Stimulated activated CD8-positive, alpha-beta memory T cell treated with anti-CD3 and anti-CD28 coated beads, Interleukin-7, amount 100 ng/mL, for 48 hours (primary cell): ENCODE measurements around the gene P2RY8.
"Not testable (repeated sequence)": the region's sequence is repeated elsewhere in the genome, so short reads cannot be mapped to it uniquely, and the experiment has no call there.

Source experiments
- DNase-seq, 2 donors: peaks; one replicate each; pipeline ENCODE4 v3.0.0-alpha.2; 2020; ENCODE audit warnings: low read depth in 1 of 2; ENCODE audit errors: extremely low read depth in 1 of 2

Gene P2RY8

GRCh38 chrX:1537031-1537715, at the start of gene P2RY8:
TSS of gene P2RY8 (minus strand) at chrX:1537185. CDS start at chrX:1466558, 70,627 bp downstream.
- peak; percentile 61 to 79 for DNase-seq

DNA sequence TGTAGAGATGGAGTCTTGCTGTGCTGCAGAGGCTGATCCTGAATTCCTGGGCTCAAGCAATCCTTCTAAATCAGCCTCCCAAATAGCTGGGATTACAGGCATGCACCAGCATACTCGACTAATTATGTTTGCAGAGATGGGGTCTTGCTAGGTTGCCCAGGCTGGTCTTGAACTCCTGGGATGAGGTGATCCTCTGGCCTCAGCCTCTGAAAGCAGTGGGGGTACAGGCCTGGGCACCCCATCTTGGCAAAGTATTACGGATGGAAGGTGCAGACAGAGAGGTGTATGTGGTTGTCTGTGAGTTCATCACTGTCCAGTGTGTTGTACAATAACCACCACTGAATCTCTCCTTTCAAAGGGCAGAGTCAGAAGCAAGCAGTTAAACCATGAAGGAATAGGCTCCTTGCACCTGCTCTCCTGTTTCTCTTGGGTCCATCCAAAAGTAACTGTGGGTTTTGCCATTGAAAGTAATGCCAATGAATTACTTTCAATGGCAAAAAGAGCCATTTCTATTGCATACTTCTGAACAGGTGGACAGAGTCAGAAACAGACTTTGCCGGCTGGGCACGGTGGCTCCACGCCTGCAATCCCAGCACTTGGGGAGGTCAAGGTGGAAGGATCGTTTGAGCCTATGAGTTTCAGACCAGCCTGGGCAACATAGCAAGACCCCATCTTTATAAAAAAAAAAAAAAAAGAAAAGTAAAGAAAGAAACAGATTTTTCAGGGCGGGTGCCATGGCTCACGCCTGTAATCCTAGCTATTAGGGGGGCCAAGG, 47.4 kb upstream of the P2RY8 start:
- no peak for DNase-seq

GRCh38 chrX:1582686-1583437, 45.9 kb upstream of the P2RY8 start:
- peak; percentile 30 to 62 for DNase-seq

GRCh38 chrX:1581132-1581531, 44.1 kb upstream of the P2RY8 start:
- DNase-seq = peak; percentile 45 to 75

- no peak for DNase-seq
Measured at GRCh38 chrX:1578511-1579173, 41.7 kb upstream of the P2RY8 start.

DNA sequence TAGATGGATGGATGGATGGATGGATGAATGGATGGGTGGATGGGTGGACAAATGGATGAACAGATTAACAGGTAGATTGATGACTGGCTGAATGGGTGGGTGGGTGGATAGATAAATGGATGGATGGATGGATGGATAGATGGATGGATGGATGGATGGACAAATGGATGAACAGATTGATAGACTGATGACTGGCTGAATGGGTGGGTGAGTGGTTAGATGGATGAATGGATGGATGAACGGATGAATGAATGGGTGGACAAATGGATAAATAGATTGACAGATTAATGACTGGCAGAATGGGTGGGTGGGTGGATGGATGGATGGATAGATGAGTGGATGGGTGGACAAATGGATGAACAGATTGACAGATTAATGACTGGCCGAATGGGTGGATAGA, 40.9 kb upstream of the P2RY8 start:
- no peak for DNase-seq

DNA sequence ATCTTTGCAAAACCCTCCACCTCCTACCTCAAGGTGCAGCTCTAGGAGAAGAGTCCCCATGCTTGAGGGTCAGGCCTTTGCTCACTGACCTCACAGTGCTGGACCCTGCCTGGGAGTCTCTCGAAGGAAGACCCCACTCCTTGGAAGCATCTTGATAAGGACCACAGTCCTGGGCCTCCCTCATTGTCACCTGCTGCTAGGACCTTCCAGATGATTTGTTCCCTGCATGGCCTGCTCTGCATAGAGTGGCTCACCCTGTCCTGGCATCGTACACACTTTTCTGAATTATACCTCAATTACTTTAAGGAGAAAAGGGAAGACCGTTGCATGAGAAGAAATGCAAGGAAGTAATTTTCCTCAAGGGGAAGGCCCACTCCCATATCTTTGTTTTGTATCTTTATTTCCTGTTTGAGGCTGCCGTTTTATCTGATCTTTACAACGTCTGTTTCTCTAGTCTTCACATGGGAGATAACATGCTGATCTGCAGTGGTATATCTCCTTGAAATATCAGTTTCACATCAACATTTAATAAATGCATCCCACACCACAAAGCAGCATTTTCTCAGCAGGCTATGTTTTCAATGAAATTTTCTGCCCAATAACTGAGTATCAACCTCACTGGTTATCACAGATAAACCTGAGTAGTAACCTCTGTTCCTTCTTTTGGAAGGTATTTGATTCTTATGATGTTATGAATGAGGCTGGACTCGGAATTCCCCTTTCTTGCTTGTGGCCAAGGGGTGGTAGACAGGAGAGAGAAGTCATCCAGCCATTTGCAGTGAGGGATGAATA, 39.4 kb upstream of the P2RY8 start:
- DNase-seq = no peak

DNA sequence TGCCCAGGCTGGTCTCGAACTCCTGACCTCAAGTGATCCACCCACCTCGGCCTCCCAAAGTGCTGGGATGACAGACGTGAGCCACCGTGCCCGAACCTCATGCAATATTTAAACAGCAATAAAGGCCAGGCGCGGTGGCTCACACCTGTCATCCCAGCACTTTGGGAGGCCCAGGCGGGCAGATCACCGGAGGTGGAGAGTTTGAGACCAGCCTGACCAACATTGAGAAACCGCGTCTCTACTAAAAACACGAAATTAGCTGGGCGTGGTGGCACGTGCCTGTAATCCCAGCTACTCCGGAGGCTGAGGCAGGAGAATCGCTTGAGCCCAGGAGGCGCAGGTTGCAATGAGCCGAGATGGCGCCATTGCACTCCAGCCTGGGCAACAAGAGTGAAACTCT, 37.2 kb upstream of the P2RY8 start:
- DNase-seq = not testable (repeated sequence)

GRCh38 chrX:1564750-1565683, 28.0 kb upstream of the P2RY8 start:
- no peak for DNase-seq

DNA sequence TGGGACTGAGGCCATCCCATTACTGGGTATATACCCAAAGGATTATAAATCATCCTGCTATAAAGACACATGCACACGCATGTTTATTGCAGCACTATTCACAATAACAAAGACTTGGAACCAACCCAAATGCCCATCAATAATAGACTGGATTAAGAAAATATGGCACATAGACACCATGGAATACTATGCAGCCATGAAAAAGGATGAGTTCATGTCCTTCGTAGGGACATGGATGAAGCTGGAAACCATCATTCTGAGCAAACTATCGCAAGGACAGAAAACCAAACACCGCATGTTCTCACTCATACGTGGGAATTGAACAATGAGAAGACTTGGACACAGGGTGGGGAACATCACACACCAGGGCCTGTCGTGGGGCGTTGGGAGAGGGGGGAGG, 27.1 kb upstream of the P2RY8 start:
- DNase-seq = not testable (repeated sequence)

DNA sequence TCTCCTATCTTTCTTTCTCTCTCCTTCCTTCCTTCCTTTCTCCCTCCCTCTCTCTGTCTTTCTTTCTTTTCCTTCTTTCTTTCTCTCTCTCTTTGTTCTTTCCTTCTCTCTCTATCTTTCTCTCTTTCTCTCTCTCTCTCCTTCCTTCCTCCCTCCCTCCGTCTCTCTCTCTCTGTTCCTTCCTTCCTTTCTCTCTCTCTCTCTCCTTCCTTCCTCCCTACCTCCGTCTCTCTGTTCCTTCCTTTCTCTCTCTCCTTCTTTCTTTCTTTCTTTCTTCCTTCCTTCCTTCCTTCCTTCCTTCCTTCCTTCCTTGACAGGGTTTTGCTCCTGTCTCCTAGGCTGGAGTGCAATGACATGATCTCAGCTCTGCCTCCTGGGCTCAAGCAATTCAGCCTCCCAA, 24.2 kb upstream of the P2RY8 start:
- DNase-seq = no peak

- no peak for DNase-seq
Measured at GRCh38 chrX:1558761-1559468, 21.9 kb upstream of the P2RY8 start.

DNA sequence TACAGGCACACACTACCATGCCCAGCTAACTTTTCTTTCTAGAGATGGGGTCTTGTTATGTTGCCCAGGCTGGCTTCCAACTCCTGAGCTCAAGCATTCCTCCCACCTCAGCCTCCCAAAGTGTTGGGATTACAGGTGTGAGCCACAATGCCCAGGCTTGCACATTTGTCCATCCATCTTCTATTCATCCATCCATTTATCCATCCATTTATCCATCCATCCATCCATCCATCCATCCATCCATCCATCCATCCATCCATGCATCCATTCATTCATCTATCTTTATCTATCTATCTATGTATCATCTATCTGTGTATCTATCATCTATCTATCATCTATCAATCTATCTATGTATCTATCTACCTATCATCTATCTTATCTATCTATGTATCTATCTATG, 20.5 kb upstream of the P2RY8 start:
- DNase-seq = not testable (repeated sequence)

DNA sequence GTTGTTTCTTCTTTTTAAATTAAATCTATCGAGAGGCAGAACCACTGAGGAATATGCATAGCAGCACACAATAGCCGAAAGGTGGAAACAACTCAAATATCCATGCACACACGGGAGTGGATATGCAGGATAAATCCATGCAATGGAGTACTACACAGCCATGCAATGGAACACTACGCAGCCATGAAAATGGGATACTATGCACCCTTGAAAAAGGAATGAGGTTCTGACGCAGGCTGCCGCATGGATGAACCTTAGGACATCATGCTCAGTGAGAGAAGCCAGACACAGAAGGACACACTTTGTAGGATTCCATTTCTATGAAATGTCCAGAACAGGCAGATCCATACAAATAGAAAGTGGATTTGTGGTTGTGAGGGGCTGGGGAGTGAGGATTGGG, 18.4 kb upstream of the P2RY8 start:
- DNase-seq = no peak

- DNase-seq = no peak
Measured at GRCh38 chrX:1554469-1555210, 17.7 kb upstream of the P2RY8 start.

GRCh38 chrX:1551959-1552546, 15.1 kb upstream of the P2RY8 start:
- no peak for DNase-seq

GRCh38 chrX:1546691-1547251, 9.8 kb upstream of the P2RY8 start:
- no peak for DNase-seq
